HUES64 (cell line): ENCODE measurements around the gene ZNF57. TPM values are rescaled to one million over a fixed set of nuclear protein-coding genes. Genes with fewer than 3 reads are reported as not detected.

ENCODE experiments used
- H3K27ac ChIP-seq: 2 replicates; pipeline ENCODE4 v1.7.0; 2013; ENCODE audit warnings: low read depth, low read length, inconsistent platforms
- H3K27me3 ChIP-seq: 2 replicates; pipeline ENCODE4 v1.6.1; 2013; ENCODE audit warnings: mild to moderate bottlenecking, low read length; ENCODE audit not compliant: insufficient read depth
- H3K36me3 ChIP-seq: 2 replicates; pipeline ENCODE4 v1.6.1; 2013; ENCODE audit warnings: mild to moderate bottlenecking, low read length; ENCODE audit not compliant: insufficient read depth
- H3K4me1 ChIP-seq: 2 replicates; pipeline ENCODE4 v1.6.1; 2013; ENCODE audit warnings: mild to moderate bottlenecking, low read length, moderate library complexity; ENCODE audit not compliant: insufficient read depth
- H3K4me3 ChIP-seq: 2 replicates; pipeline ENCODE4 v1.5.1; 2013; ENCODE audit warnings: mild to moderate bottlenecking, low read length, moderate library complexity
- H3K9ac ChIP-seq: 2 replicates; pipeline ENCODE4 v1.6.1; 2013; ENCODE audit warnings: mild to moderate bottlenecking, low read depth, low read length
- H3K9me3 ChIP-seq: 2 replicates; pipeline ENCODE4 v1.6.1; 2013; ENCODE audit warnings: low read depth, low read length; ENCODE audit not compliant: insufficient read depth
- WGBS: fragments of 150-250, 120-280 bp; methylation state at CpG from one replicate; pipeline ENCODE4 v1.1.7; 2013; ENCODE audit warnings: missing lambda C conversion rate; 5-methylcytosine and 5-hydroxymethylcytosine counted together
- polyA plus RNA-seq, 2 experiments: library from polyadenylated mRNA; stranded (reverse); fragments of 50-300 nt; gene quantifications; one replicate each; pipeline ENCODE4 v1.2.3, GENCODE V29; 2013

Gene ZNF57
- polyA plus RNA-seq (2013, experiment 1 of 2): 5.7 TPM
- 7.2 TPM for polyA plus RNA-seq (2013, experiment 2 of 2)

- Histone ChIP-seq H3K36me3 (no peaks in the 10 kb centered on the region), H3K9me3 (peaks cover 9% of the 10 kb centered on the region), H3K27ac (peak within 1 kb of the TSS; percentile 64), H3K4me1 (no peaks in the 10 kb centered on the region), H3K4me3 (peak within 1 kb of the TSS; percentile 99), H3K27me3 (no peaks in the 10 kb centered on the region), H3K9ac (peak within 1 kb of the TSS; percentile 87)
- WGBS: 1% methylated on average over 99 of the region's 100 CpGs
These were observed at the start of gene ZNF57 for GRCh38 chr19:2900296-2901252. Gene ZNF57, plus strand, starts transcription at chr19:2900928. Its CDS starts 118 bp downstream, at chr19:2901046.

- Histone ChIP-seq H3K36me3 (peaks cover 50% of the 10 kb centered on the region), H3K27ac (no peak overlapping the region), H3K9me3 (peaks cover 87% of the 10 kb centered on the region), H3K9ac (no peak overlapping the region), H3K4me3 (0 out of 2 replicates have a peak overlapping the region, but pooled peaks have one; percentile 11), H3K4me1 (no peaks in the 10 kb centered on the region), H3K27me3 (no peaks in the 10 kb centered on the region)
- 97% methylated on average over 8 of the region's 10 CpGs for WGBS
These were observed 48.1 kb upstream of the ZNF57 start for GRCh38 chr19:2852598-2852997.

- Histone ChIP-seq H3K27me3 (no peaks in the 10 kb centered on the region), H3K9me3 (peaks cover 91% of the 10 kb centered on the region), H3K27ac (no peak overlapping the region), H3K9ac (no peak overlapping the region), H3K4me1 (no peaks in the 10 kb centered on the region), H3K36me3 (peaks cover 50% of the 10 kb centered on the region), H3K4me3 (peak overlapping the region; percentile 22)
- 96% methylated on average over 11 of the region's 11 CpGs for WGBS
These were observed 47.6 kb upstream of the ZNF57 start for GRCh38 chr19:2853015-2853606.

- Histone ChIP-seq H3K27ac (no peak overlapping the region), H3K9ac (no peak overlapping the region), H3K36me3 (peaks cover 50% of the 10 kb centered on the region), H3K4me1 (no peaks in the 10 kb centered on the region), H3K27me3 (no peaks in the 10 kb centered on the region), H3K4me3 (no peak overlapping the region), H3K9me3 (peaks cover 94% of the 10 kb centered on the region)
- WGBS: 92% methylated on average over 1 of the region's 3 CpGs
These were observed 45.9 kb upstream of the ZNF57 start for GRCh38 chr19:2854849-2855248.

GRCh38 chr19:2856457-2857050 lies 44.2 kb upstream of the ZNF57 start:
- Histone ChIP-seq H3K4me3 (no peak overlapping the region), H3K4me1 (no peaks in the 10 kb centered on the region), H3K27ac (no peak overlapping the region), H3K9ac (no peak overlapping the region), H3K9me3 (peaks cover 84% of the 10 kb centered on the region), H3K27me3 (no peaks in the 10 kb centered on the region), H3K36me3 (peaks cover 34% of the 10 kb centered on the region)
- WGBS: 95% methylated on average over 5 of the region's 5 CpGs

GRCh38 chr19:2858864-2859263 lies 41.9 kb upstream of the ZNF57 start:
- no peaks in the 10 kb centered on the region for H3K27me3 ChIP-seq
- no peaks in the 10 kb centered on the region for H3K4me1 ChIP-seq
- no peak overlapping the region for H3K4me3 ChIP-seq
- no peak overlapping the region for H3K9ac ChIP-seq
- 94% methylated on average over 27 of the region's 27 CpGs for WGBS
- H3K27ac ChIP-seq: no peak overlapping the region
- peaks cover 68% of the 10 kb centered on the region for H3K9me3 ChIP-seq
- H3K36me3 ChIP-seq: peaks cover 11% of the 10 kb centered on the region

GRCh38 chr19:2863816-2864215 lies 36.9 kb upstream of the ZNF57 start:
- H3K27me3 ChIP-seq: no peaks in the 10 kb centered on the region
- H3K4me3 ChIP-seq: no peak overlapping the region
- no peaks in the 10 kb centered on the region for H3K36me3 ChIP-seq
- no peak overlapping the region for H3K9ac ChIP-seq
- WGBS: 84% methylated on average over 10 of the region's 10 CpGs
- H3K4me1 ChIP-seq: no peaks in the 10 kb centered on the region
- peaks cover 35% of the 10 kb centered on the region for H3K9me3 ChIP-seq
- no peak overlapping the region for H3K27ac ChIP-seq

GRCh38 chr19:2865334-2866100 lies 35.2 kb upstream of the ZNF57 start:
- Histone ChIP-seq H3K27me3 (no peaks in the 10 kb centered on the region), H3K9me3 (peaks cover 29% of the 10 kb centered on the region; the same call in 1 of the 2 replicates), H3K4me3 (no peak overlapping the region), H3K27ac (no peak overlapping the region), H3K9ac (no peak overlapping the region), H3K4me1 (no peaks in the 10 kb centered on the region), H3K36me3 (no peaks in the 10 kb centered on the region)
- WGBS: 83% methylated on average over 12 of the region's 12 CpGs

GRCh38 chr19:2866495-2867024 lies 34.2 kb upstream of the ZNF57 start:
- Histone ChIP-seq H3K27me3 (no peaks in the 10 kb centered on the region), H3K9ac (no peak overlapping the region), H3K27ac (no peak overlapping the region), H3K4me1 (no peaks in the 10 kb centered on the region), H3K4me3 (no peak overlapping the region), H3K9me3 (peaks cover 32% of the 10 kb centered on the region; the same call in 1 of the 2 replicates), H3K36me3 (no peaks in the 10 kb centered on the region)
- WGBS: 80% methylated on average over 8 of the region's 8 CpGs
